HG02970 (cell line): ENCODE results near the gene RPS4Y2.

ENCODE experiments used
- ATAC-seq: cut with Tn5 transposase; IDR thresholded peaks from one replicate; pipeline ENCODE4 v1.9.1; 2021; ENCODE audit warnings: mild to moderate bottlenecking, moderate library complexity, moderate number of reproducible peaks; ENCODE audit not compliant: unreplicated experiment, low FRiP score

RPS4Y2 gene

GRCh38 chrY:20755808-20756207 lies at the start of gene RPS4Y2:
RPS4Y2 (plus strand) TSS chrY:20756108; CDS start chrY:20756164, 56 bp downstream.
- ATAC-seq = no peak

- ATAC-seq = no peak
Observed at GRCh38 chrY:20714391-20714790, 41.5 kb upstream of the RPS4Y2 start.

- no peak for ATAC-seq
Observed at GRCh38 chrY:20726184-20726907, 29.6 kb upstream of the RPS4Y2 start.

GRCh38 chrY:20735200-20735599 lies 20.7 kb upstream of the RPS4Y2 start:
- no peak for ATAC-seq

GRCh38 chrY:20739806-20740205 lies 16.1 kb upstream of the RPS4Y2 start:
- no peak for ATAC-seq

- no peak for ATAC-seq
Observed at GRCh38 chrY:20740609-20741008, 15.3 kb upstream of the RPS4Y2 start.

GRCh38 chrY:20745060-20745459 lies 10.8 kb upstream of the RPS4Y2 start:
- ATAC-seq = no peak

- ATAC-seq = no peak
Observed at GRCh38 chrY:20746919-20747318, 9.0 kb upstream of the RPS4Y2 start.

- no peak for ATAC-seq
Observed at GRCh38 chrY:20763869-20764268, 8.0 kb downstream of the RPS4Y2 start.

GRCh38 chrY:20765117-20765516 lies 9.2 kb downstream of the RPS4Y2 start:
- no peak for ATAC-seq

- ATAC-seq = no peak
Observed at GRCh38 chrY:20770755-20771154, 14.8 kb downstream of the RPS4Y2 start.

GRCh38 chrY:20776104-20776503 lies 20.2 kb downstream of the RPS4Y2 start:
- no peak for ATAC-seq

- ATAC-seq = no peak
Observed at GRCh38 chrY:20780104-20780654, 24.3 kb downstream of the RPS4Y2 start.

GRCh38 chrY:20780776-20781175 lies 24.9 kb downstream of the RPS4Y2 start:
- ATAC-seq = no peak

GRCh38 chrY:20781408-20781807 lies 25.5 kb downstream of the RPS4Y2 start:
- no peak for ATAC-seq

- ATAC-seq = no peak
Observed at GRCh38 chrY:20784965-20785364, 29.1 kb downstream of the RPS4Y2 start.

- no peak for ATAC-seq
Observed at GRCh38 chrY:20787076-20787475, 31.2 kb downstream of the RPS4Y2 start.

GRCh38 chrY:20798351-20799049 lies 42.6 kb downstream of the RPS4Y2 start:
- no peak for ATAC-seq

- ATAC-seq = no peak
Observed at GRCh38 chrY:20802659-20803058, 46.8 kb downstream of the RPS4Y2 start.

- ATAC-seq = no peak
Observed at GRCh38 chrY:20806243-20806642, 50.3 kb downstream of the RPS4Y2 start.

GRCh38 chrY:20813459-20813858 lies 57.6 kb downstream of the RPS4Y2 start:
- ATAC-seq = no peak

GRCh38 chrY:20814794-20815193 lies 58.9 kb downstream of the RPS4Y2 start:
- no peak for ATAC-seq
